ENCODE data around the gene POLR1A. TPM values are rescaled to one million over a fixed set of nuclear protein-coding genes. Genes with fewer than 3 reads are reported as not detected.
A peak's percentile ranks its signal among the peaks of the same experiment; 100 is the strongest.

The POLR1A gene
- total RNA-seq, 1 donor from 2014 or later, result 32.6 TPM

DNA sequence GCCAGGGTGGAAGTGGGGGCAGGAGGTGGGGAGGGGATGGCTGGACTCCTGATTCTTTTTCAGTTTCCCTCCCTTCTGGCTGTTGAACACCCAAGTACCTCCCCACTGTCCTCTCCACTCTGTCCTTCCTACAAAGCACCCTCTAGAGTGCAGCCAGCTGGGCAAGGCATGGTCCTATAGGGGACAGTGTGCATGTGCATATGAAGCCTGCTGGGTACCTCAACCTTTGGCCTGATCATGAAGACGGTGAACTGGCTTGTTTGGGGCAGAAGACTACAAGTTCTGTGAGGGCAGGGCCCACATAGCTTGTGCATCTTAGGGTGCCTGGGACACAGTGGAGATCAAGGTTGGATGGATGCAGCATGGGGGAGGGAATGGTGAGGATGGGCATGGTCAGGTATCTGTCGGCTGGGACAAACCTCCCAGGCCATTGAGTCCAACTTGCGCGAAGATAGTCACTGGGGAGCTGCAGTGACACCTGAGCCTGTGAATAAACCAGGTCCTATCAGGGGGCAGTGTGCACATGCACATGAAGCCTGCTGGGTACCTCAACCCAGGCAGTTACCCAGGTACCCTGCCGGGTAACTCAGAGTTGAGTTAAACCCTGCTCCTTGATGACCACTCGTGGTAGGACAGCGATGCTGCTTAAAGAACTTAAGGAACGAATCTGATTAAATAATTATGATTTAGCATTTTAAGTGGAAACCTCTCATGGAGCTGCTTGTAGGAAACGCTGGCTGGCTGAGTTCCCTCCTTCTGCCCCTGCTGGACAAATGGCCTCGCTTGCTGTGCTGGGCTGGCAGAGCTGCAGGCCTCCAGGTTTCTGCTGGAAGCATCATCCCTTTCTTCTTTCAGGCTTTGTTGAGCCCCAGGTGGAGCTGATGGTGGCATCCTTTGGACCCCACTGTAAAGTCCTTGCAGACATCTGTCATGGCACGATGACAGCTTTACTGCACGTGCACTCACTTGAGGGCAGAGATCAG is 84.0 kb downstream of the POLR1A start:
- peak; percentile 53 for DNase-seq (ENCODE audit: low spot score)
- H3K27me3 Mint-ChIP-seq (ENCODE audit: low read depth), result peaks cover 2% of the 10 kb centered on the region
- H3K4me1 Mint-ChIP-seq (ENCODE audit: low read depth), result peaks cover 30% of the 10 kb centered on the region
- H3K4me3 Mint-ChIP-seq (ENCODE audit: unreplicated experiment), result no peak overlapping the region
- no peaks in the 10 kb centered on the region for H3K9me3 Mint-ChIP-seq (ENCODE audit: low read depth)
- H3K27ac Mint-ChIP-seq (ENCODE audit: unreplicated experiment), result peak overlapping the region; percentile 33
- H3K36me3 Mint-ChIP-seq (ENCODE audit: low read depth), result peaks cover 19% of the 10 kb centered on the region
- TF ChIP-seq CTCF (IDR thresholded peaks at IDR 0.05), result no peak

GRCh38 chr2:86020984-86021383 is 84.7 kb downstream of the POLR1A start:
- no peak for TF ChIP-seq CTCF (IDR thresholded peaks at IDR 0.05)
- Mint-ChIP-seq H3K4me3 (ENCODE audit: unreplicated experiment) (no peak overlapping the region), H3K9me3 (ENCODE audit: low read depth) (no peaks in the 10 kb centered on the region), H3K27me3 (ENCODE audit: low read depth) (peaks cover 2% of the 10 kb centered on the region), H3K27ac (ENCODE audit: unreplicated experiment) (no peak overlapping the region), H3K36me3 (ENCODE audit: low read depth) (peaks cover 14% of the 10 kb centered on the region), H3K4me1 (ENCODE audit: low read depth) (peaks cover 30% of the 10 kb centered on the region)
- DNase-seq (ENCODE audit: low spot score), result peak; percentile 88

DNA sequence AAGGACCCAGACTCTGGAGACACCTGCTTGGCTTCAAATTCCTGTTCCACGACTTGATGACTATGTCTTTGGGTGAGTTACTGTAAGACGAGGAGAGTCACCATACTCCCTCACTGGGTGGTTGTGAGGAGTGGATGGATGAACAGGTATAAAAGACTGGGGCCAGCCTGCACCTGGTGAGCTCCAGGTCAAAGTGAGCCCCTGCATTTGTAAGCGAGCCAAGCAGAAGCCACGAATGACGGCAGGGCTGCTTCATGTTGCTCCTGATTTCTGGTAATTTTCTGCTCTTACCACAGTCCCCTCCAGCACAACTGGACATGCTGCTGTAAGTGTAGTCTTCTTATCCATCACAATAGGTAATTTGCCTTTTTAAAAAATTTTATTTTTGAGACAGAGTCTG is 86.6 kb downstream of the POLR1A start:
- H3K36me3 Mint-ChIP-seq (ENCODE audit: low read depth), result peaks cover 5% of the 10 kb centered on the region
- TF ChIP-seq CTCF (IDR thresholded peaks at IDR 0.05), result no peak

DNA sequence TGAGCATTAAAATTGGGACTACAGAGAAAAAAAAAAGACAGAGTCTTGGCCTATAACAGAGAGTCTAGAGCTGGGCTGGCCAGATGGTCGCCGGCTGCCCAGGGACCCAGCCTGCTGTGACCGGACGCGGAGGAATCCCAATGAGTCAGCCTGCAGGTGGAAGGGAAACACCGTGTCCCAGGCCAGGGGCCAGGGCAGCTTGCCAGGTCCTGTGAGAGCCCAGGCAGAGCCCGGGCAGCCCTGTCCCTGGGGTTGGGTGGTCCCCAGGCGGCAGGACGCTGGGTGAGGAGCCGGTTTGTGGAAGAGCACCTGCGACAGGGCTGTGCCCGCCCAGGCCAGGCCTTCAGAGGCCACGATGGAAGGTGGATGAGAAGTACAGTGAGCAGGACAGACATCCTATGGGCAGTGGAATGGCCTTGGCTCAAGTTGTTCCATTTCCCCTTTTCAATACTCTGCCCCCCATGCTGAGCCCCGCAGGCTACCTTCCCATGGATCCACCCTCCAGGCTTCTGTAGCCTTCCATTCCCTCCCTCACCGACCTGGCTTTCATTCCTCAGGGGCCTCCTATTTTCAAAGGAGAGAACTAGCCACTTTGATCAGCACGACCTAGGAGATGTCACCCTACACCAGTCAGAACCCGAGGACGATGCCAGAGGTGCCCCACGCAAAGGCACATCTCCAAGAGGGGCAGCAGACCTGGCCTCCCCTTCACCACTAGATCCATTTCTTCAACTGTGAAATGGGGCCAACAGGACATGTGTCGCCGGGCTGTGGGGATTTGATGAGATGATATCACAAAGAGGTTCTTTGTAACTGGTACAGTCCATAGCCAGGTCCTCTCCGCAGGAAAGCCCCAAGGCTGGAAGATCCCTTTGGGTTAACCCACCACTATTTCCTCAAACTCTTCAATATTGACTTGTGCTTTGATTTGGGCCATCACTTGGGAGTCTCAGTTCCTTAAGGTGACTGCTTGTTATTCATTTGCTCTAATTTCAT is 87.5 kb downstream of the POLR1A start:
- peaks cover 2% of the 10 kb centered on the region for H3K27me3 Mint-ChIP-seq (ENCODE audit: low read depth)
- peaks cover 6% of the 10 kb centered on the region for H3K36me3 Mint-ChIP-seq (ENCODE audit: low read depth)
- H3K27ac Mint-ChIP-seq (ENCODE audit: unreplicated experiment), result no peak overlapping the region
- peaks cover 14% of the 10 kb centered on the region for H3K9me3 Mint-ChIP-seq (ENCODE audit: low read depth)
- peaks cover 30% of the 10 kb centered on the region for H3K4me1 Mint-ChIP-seq (ENCODE audit: low read depth)
- TF ChIP-seq CTCF (IDR thresholded peaks at IDR 0.05), result no peak
- H3K4me3 Mint-ChIP-seq (ENCODE audit: unreplicated experiment), result no peak overlapping the region
- peak; percentile 87 for DNase-seq (ENCODE audit: low spot score)

More for the DNA sequence above, 86.6 kb downstream of the POLR1A start:
- Mint-ChIP-seq H3K4me3 (ENCODE audit: unreplicated experiment) (no peak overlapping the region), H3K4me1 (ENCODE audit: low read depth) (peaks cover 30% of the 10 kb centered on the region), H3K27ac (ENCODE audit: unreplicated experiment) (no peak overlapping the region), H3K27me3 (ENCODE audit: low read depth) (peaks cover 2% of the 10 kb centered on the region), H3K9me3 (ENCODE audit: low read depth) (peaks cover 6% of the 10 kb centered on the region)
- DNase-seq (ENCODE audit: low spot score), result peak; percentile 24

DNA sequence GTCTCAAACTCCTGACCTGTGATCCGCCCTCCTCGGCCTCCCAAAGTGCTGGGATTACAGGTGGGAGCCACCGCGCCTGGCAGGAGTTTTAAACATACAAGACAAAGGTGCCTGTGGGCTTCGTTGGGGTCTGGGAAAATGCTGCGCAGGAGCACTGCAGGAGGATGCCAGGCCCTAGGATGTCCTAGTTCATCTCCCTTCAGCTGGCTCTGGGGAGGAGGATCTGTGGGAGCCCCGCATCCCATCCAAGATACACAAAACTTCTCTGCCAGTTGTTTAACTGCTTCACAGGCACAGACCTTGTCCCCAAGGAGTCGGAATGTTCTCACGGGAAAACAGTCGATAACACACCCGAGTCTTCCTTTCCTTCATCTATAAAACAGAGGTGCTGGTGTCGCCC is 89.1 kb downstream of the POLR1A start:
- H3K36me3 Mint-ChIP-seq (ENCODE audit: low read depth), result peaks cover 6% of the 10 kb centered on the region
- DNase-seq (ENCODE audit: low spot score), result peak; percentile 34
- peaks cover 2% of the 10 kb centered on the region for H3K27me3 Mint-ChIP-seq (ENCODE audit: low read depth)
- H3K4me1 Mint-ChIP-seq (ENCODE audit: low read depth), result peaks cover 33% of the 10 kb centered on the region
- no peak overlapping the region for H3K27ac Mint-ChIP-seq (ENCODE audit: unreplicated experiment)
- H3K9me3 Mint-ChIP-seq (ENCODE audit: low read depth), result peaks cover 14% of the 10 kb centered on the region
- no peak overlapping the region for H3K4me3 Mint-ChIP-seq (ENCODE audit: unreplicated experiment)
- no peak for TF ChIP-seq CTCF (IDR thresholded peaks at IDR 0.05)

Measured in chondrocyte (in vitro differentiated cells).